NCI-H2081 (cell line): ENCODE results near the gene ERC2.

Source experiments
- DNase-seq, 2 experiments: peaks; one replicate each; lab custom pipeline; 2025; lab: John Stamatoyannopoulos, UW

Gene ERC2

DNA sequence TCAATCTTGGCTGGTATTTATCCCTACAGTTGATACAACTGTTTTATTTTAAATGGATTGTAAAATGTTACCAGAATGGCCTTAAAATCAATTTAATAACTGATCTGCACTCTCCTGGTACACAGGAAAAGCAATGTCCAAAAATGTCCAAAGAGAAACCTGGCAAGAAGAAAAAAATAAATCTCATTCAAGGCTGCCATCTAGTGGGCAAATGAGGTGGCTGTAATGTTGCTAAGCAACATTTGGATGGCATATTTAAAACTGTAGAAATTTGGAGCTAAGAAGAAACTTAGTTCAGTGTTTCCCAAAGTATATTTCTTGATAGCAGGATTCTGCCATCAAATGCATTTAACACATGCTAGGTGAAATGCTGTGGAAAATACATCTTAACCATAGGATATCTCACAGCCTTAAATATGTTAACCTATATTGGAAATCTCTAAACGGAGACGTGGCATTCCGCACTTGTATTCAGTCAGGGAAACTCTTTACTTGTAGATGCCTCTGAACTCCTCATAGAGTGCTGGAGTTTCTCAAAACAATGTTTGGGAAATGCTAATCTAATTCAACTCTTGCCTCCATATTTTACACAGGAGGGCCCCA lies 216.8 kb downstream of the ERC2 start:
- DNase-seq: peak; percentile 8 to 46

DNA sequence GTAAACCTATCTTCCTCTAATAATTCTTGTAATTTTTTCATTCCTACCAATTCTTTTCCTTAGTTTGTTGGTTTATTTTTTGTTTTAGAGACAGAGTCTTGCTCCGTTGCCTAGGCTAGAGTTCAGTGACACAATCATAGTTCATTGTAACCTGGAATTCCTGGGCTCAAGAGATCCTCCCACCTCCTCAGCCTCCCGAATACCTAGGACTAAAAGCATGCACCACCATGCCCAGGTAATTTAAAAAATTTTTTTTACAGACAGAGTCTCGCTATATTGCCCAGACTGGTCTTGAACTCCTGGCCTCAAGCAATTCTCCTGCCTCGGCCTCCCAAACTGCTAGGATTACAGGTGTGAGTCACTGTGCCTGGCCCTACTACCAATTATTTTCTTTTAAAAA lies 220.2 kb downstream of the ERC2 start:
- DNase-seq: no peak

DNA sequence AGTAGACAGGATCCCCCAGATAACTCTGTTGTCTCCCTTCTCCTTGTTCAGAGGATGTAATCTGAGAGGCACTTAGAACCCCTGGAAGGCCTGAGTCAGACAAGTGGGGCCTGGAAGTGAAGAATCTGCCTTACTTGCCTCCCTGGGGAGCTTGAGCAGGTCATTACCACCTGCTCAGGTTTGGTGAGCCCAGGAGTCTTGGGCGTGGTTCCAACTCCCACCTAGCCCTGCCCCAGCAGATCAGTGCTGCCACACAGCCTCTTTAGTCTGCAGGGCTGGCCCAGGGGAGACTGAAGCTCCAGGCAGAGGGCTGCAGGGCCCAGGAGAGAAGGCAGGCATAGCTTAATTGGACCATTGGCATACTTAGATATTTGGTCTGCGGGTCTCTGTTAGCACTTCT lies 230.0 kb downstream of the ERC2 start:
- no peak for DNase-seq

- no peak for DNase-seq
Measured at GRCh38 chr3:56233742-56234141, 234.5 kb downstream of the ERC2 start.

- DNase-seq: no peak
Measured at GRCh38 chr3:56229311-56229710, 239.0 kb downstream of the ERC2 start.

DNA sequence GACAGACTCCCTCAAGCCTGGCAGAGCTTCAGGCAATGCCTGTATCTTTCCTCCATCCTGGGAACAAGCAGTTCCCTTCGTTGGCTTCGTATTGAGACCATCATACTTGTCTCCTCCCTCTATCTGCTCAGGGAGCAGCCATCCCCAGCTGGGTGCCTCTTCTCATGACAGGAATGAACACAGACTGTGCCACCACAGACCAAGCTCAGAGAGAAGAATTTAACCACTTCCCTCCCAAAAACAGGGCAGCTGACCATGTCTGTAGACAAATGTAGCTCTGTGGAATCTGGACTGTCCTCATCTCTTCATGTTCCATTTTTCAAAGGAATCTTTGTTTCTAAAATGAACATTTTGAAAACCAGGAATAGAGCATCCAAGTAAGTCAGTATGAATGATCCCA lies 245.4 kb downstream of the ERC2 start:
- no peak for DNase-seq

DNA sequence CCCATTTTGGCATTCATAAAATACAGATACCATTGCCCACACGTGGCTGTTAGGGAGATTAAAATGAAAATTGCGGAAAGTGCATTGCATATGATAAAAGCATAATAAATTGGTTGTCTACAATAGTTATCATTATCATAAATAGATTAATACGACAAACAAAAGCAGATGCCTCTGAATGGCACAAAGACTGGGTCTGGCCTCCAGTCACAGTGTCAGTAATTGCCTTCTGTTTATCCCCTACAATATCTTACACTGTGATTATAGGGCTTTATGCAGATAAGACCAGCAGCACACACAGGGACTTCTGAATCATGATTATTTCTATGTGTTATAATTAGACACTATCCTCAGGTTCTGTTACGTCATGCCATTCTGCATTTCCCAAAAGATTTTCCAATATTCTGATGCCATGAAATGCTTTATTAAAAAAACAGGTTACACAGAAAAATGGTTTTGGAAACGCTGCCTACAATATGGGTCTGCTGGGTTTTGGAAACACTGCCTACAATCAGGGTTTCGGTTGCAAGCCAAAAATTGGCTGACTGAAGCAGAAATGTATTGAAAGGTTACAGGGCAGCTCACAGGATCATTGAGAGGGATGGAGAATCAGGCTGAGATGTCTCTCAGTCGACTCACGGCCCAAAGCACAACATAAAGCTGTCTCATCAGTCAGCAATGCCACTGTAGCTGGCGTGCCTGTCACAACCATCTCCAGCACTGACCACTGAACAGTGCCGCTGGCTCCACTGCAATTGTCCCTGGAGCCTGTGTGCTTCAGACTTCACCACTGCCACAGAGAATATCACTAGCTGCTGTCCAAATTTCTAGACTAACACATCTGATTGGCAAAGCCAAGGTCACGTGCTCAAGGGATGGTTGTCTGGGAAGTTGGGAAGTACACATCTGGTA lies 248.1 kb downstream of the ERC2 start:
- no peak for DNase-seq

- DNase-seq: no peak
Measured at GRCh38 chr3:56209982-56210751, 258.1 kb downstream of the ERC2 start.

DNA sequence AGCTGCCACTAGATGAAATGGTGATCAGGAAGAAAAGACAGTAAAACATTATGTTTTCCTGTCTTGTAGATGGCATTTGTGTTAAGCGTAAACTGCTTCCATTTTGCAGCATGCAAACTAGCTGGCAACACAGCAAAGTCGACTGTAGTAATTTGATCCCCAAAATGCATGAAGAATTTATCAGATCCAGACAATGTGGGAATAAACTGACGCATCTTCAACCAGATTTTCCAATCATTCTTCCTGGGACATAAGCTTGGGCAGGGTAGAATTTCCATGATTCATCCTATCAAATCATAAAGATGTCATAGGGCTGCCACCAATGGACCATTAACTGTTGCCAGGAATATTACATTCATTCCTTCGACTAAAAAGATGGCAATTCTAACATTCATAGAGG lies 260.3 kb downstream of the ERC2 start:
- no peak for DNase-seq

GRCh38 chr3:56205406-56205805 lies 262.9 kb downstream of the ERC2 start:
- DNase-seq: no peak

DNA sequence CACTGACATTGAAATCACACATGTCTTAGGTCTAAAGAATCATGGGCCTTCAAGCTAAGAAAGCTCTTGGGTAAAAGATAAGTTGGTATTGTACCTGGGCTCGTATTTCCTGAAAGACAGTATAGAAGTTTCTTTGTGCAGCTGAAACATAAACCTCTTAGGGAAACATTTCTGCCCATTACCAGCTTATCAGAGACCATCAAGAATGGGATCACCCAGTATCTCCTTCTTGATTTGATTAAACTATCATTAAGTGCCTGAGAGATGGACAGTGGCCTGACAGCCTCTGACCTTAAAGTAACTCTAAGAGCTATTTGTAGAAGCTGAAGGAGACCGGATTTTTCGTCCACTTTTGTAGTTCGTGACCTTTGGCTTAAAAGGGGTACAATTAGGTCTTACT lies 265.3 kb downstream of the ERC2 start:
- DNase-seq: no peak

DNA sequence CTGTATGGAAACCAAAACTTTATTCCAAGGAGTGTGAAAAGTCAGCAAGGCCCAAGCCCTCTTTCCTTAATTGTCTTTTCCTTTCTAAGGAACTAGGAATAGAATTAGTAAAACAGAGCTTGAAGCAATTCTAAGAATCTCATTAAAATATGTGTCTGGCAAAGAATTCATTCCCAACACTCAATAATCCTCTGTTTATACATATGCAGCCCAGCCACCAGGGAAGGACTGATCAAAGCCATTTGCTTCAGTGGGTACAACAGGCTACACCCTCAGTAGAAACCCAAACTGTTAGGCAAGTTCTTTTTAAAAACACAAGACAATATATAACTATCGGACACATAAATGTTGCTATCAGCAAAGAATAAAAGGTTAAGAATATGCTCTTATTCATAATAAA lies 266.9 kb downstream of the ERC2 start:
- DNase-seq: no peak

DNA sequence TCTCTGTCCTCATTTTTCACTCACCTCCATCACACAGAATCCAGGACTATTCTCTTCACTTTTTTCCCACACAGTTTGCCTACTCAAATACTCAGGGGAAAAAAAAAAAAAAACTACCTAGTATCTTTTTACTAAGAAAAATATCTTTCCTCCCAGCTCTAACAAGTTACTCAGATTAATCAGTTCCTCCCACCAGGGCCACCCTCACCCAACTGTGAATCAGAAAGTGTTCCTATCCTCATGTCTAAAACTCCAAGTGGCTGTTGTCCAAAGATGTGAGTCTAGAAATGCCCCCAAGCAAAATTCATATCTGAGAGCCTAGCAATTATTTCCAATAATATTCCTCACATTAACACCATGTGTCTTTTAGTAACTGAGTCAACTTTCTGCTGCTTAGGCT lies 268.0 kb downstream of the ERC2 start:
- DNase-seq: no peak

DNA sequence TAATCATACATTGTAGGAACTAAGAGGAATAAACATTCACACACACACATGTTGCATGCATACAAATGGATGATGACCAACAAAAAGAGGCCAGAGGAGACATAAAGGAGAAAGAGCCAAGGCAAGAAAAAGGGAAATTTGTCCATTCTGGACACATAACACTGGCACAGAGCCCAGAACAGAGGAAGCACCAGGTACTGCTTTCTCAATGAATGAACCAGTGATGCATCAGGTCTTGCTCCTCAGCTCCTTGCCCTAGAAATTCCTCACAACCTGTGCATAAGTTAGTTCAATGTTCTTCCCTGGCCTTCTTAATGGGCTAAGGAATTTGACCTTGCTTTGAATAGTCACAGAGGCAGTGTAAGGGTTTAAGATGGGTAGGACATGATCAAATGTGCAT lies 270.3 kb downstream of the ERC2 start:
- DNase-seq: no peak

- DNase-seq: no peak
Measured at GRCh38 chr3:56197259-56197965, 270.9 kb downstream of the ERC2 start.

GRCh38 chr3:56196700-56197099 lies 271.6 kb downstream of the ERC2 start:
- DNase-seq: no peak

GRCh38 chr3:56193519-56193918 lies 274.7 kb downstream of the ERC2 start:
- no peak for DNase-seq

GRCh38 chr3:56192001-56192400 lies 276.3 kb downstream of the ERC2 start:
- no peak for DNase-seq

GRCh38 chr3:56190771-56191305 lies 277.4 kb downstream of the ERC2 start:
- no peak for DNase-seq

DNA sequence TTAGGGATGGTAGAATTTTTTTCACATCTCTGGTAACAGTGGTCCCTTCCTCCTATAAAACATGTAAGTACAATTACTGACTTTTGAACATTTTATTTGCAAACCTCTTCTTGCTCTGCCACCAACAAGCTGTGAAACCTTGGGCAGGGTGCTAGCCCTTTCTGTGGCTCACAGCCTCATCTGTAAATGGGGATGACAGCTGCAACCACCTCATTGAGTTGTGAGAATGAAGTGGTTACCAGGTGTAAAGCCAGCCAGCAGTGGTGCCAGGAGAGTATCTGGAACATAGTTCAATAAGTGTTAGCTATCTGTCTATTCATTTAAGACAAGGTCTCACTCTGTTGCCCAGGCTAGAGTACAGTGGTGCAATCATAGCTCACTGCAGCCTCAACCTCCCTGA lies 278.1 kb downstream of the ERC2 start:
- no peak for DNase-seq

- DNase-seq: no peak
Measured at GRCh38 chr3:56189536-56189935, 278.7 kb downstream of the ERC2 start.

- no peak for DNase-seq
Measured at GRCh38 chr3:56188201-56188600, 280.1 kb downstream of the ERC2 start.
